Thyroid gland (tissue), 4 donors: ENCODE results near the gene DTL.

Experiments
- CTCF ChIP-seq, 6 experiments: fragments of 200-600 bp in 3 of 6; fragments of 450-650 bp in 3 of 6; sonication (generic) in 3 of 6; IDR thresholded peaks; one replicate each; pipeline ENCODE4 v1.5.1; 2016 to 2019; ENCODE audit warnings: antibody characterized with exemption in 6 of 6, mild to moderate bottlenecking in 2 of 6, inconsistent platforms in 1 of 6, moderate library complexity in 1 of 6
- POLR2A ChIP-seq, 2 donors: fragments of 450-650 bp; IDR thresholded peaks; one replicate each; pipeline ENCODE4 v1.6.1; 2017; ENCODE audit warnings: antibody characterized with exemption in 2 of 2, mild to moderate bottlenecking in 2 of 2, moderate library complexity in 1 of 2

GRCh38 chr1:212024469-212025149, 10.9 kb upstream of the DTL start:
- no peak for TF ChIP-seq POLR2A (IDR thresholded peaks at IDR 0.05)
- TF ChIP-seq CTCF (IDR thresholded peaks at IDR 0.05) = no peak
